Activated T-cell treated with anti-CD3 and anti-CD28 coated beads for 24 hours (primary cell): Measurements from ENCODE around the gene GSTT2.
"Not testable (repeated sequence)": the region's sequence is repeated elsewhere in the genome, so short reads cannot be mapped to it uniquely, and the experiment has no call there.

Experiments used
- DNase-seq: peaks from one replicate; pipeline ENCODE4 v3.0.0-alpha.2; 2020; ENCODE audit warnings: low read depth

GSTT2 gene

DNA sequence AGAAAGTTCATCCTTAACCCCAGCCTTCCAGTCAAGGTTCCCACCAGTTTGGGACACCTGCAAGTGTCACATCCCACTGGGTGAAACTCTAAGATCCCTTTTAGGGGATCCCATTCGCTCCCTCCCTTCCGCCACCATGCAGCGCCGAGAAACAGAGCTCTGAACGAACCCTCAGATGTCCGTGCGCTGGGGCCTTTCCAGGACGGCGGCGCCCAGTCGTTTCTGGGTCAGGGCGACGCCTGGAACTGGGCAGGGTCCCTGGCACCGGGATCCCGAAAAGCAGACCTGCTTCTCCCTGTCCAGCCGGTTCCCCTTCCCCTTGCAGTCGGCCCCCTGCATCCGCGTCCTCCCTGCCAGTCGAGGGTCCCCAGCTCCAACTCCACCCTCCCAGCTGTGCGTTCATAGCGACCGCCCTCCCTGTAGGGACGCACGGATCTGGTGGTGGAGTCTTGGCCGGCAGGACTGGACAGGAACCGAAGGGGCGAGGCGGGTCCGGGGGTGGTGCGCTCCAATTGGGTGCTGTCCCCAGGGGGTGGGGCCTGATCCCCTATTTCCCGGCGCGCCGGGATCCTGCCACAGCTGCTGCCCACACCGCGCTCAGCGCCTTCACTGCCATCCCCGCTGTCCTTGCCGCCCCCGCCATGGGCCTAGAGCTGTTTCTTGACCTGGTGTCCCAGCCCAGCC, at the start of gene GSTT2:
Gene GSTT2 (plus strand): TSS at position 578 of the 684 bp plus-strand sequence.
- not testable (repeated sequence) for DNase-seq

DNA sequence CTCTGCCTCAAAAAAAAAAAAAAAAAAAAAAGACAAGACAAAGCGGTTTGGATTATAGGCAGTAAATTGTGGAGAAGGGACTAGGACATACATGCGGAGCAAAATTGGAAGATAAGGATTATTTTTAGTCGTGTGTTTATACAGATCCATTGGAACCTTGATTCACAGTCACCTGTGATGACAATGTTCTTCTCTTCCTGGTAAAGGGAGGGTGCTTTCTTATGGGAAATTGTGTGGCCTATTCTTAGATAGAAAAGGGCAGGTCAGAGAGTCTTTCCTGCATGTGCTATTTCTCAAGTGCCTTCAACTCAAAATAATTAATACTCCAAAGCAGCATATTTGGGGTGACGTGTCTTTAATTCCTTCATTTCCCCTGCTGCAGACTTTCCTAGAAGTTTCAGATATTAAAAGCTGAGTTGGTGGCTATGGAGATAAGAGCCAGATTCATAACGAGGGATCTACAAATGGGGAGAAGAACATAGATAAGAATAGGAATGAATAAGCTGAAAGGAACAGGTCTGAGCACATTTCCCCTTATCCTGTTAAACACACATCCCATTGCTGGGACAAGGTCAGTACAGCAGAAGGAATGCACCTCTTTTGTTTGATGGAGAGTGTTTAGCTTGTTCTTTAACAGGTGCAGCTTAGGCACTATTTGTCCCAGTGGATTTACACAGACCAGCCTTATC, 41.5 kb upstream of the GSTT2 start:
- DNase-seq, result no peak

GRCh38 chr22:23939017-23939357, 40.9 kb upstream of the GSTT2 start:
- DNase-seq, result no peak

DNA sequence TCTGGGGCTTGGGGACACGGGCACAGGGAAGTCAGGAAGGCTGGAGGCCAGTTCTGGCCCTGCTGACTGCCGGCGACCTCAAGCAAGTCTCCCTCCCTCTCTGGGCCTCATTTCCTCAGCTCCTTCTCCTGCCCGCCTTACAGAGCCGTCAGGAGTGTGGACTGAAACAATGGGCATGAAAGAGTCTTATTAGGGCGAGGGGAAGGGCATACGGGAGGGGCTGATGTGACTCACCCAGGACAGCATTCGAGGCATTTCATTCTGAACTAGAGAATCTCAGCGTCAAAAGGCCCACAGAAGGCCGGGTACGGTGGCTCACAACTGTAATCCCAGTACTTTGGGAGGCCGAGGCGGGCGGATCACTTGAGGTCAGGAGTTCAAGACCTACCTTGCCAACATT, 39.8 kb upstream of the GSTT2 start:
- DNase-seq, result not testable (repeated sequence)

DNA sequence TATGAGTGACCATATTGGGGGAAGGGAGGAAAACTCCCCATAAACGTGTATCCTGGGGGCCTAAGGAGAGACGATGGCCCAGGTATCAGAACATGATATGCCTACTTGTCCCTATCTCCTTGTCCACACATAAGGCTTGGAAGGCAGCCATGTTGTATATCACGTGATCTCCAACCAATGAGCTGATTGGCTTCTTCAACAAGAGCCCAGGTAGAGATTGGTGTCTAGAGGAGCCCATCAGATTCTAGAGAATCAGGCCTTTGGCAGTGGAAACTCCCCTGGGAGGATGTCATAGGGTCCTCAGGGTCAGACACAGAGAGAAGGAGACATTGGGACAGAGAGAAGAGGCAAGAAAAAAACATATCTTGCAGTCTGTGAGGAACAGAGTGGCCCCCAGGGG, 32.5 kb upstream of the GSTT2 start:
- not testable (repeated sequence) for DNase-seq

GRCh38 chr22:23949764-23950163, 30.2 kb upstream of the GSTT2 start:
- not testable (repeated sequence) for DNase-seq

DNA sequence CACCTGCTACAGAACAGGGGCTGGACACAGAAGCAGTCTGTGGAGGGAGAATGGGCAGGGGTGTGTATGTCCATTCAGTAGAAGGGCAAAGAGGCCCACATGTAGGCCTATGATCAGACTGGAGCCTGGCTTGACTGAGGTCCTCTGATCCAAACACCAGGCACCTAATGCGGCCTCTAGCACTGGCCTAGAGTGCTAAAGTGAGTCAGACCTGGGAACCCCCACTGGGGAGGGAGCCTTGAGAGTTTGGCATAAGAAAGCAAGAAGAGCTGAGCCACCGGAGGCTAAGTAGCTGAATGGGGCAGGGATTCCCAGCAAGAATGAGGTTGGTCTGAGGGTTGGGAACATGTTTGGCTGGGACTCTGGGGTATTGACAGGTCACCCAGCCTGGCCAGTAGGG, 28.6 kb upstream of the GSTT2 start:
- not testable (repeated sequence) for DNase-seq

GRCh38 chr22:23952794-23953405, 27.0 kb upstream of the GSTT2 start:
- DNase-seq, result not testable (repeated sequence)

DNA sequence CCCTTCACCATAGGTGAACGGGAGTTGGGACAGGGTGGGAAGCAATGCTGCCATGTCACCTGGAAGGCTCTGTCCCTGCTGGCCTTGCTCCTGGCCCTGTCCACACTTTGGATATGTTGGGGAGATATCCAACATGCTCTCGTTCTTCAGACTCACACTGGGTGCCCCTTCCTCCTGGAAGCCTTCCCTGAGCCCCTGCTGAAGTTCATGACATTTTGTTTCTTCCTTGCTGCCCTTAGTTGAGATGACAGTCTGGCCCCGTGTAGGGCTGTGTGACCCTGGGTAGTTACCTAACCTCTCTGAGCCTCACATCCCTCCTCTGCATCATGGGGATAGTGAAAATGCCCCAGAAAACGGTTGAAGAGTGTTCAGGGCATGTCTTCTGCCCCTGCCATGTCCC, 26.4 kb upstream of the GSTT2 start:
- DNase-seq, result not testable (repeated sequence)

- not testable (repeated sequence) for DNase-seq
These were observed 25.5 kb upstream of the GSTT2 start for GRCh38 chr22:23954193-23954990.

DNA sequence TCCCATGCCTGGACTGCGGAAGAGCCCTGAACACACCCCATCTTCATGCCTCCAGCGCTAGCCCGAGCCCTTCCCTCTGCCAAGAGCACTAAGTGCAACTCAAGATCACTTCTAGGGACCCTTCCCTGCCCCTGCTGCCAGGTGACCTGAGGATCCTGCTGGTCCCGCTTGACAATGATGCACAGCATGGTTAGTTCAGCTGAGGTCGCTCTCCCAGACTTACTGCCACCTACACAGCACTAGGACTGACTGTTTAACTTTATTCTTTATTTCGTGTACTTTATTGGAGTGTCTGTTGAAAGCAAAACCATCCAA, 25.0 kb upstream of the GSTT2 start:
- DNase-seq, result not testable (repeated sequence)

DNA sequence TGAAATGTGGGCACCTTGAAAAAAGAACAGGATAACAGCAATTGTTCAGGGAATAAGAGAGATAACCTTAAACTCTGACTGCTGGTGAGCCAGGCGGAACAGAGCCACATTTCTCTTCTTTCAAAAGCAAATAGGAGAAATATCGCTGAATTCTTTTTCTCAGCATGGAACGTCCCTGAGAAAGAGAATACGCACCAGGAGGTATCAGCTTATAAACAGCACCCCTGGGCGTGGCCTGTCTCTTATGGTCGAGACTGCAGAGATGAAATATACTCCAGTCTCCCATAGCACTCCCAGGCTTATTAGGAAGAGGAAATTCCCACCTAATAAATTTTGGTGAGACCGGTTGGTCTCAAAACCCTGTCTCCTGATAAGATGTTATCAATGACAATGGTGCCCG, 24.0 kb upstream of the GSTT2 start:
- not testable (repeated sequence) for DNase-seq

GRCh38 chr22:23956301-23956900, 23.5 kb upstream of the GSTT2 start:
- peak; percentile 78 for DNase-seq

GRCh38 chr22:23961084-23961771, 18.7 kb upstream of the GSTT2 start, which contains the start of gene GSTT2B:
GSTT2B (minus strand) TSS chr22:23961195; CDS start chr22:23961131, 64 bp downstream.
- DNase-seq, result not testable (repeated sequence)

DNA sequence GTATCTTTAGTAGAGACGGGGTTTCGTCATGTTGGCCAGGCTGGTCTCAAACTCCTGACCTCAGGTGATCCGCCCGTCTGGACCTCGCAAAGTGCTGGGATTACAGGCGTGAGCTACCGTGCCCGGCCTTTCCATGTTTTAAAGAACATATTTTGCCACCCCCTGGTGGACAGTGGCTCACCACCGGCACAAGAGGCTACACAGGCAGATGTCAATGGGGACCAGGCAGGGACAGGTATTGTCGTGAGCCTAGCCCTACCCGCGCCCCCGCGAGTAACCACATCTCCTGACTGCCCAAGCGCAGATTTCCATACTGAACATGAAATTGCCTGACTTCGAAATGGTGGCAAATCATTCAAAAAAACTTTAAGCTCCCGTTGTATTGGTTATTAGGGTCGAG, 13.8 kb upstream of the GSTT2 start:
- not testable (repeated sequence) for DNase-seq

- not testable (repeated sequence) for DNase-seq
These were observed 13.4 kb upstream of the GSTT2 start, which contains the start of gene DDTL for GRCh38 chr22:23966568-23966967. DDTL (plus strand) TSS chr22:23966888; CDS start chr22:23966915, 27 bp downstream.

GRCh38 chr22:23969071-23969470, 10.9 kb upstream of the GSTT2 start:
- no peak for DNase-seq

DNA sequence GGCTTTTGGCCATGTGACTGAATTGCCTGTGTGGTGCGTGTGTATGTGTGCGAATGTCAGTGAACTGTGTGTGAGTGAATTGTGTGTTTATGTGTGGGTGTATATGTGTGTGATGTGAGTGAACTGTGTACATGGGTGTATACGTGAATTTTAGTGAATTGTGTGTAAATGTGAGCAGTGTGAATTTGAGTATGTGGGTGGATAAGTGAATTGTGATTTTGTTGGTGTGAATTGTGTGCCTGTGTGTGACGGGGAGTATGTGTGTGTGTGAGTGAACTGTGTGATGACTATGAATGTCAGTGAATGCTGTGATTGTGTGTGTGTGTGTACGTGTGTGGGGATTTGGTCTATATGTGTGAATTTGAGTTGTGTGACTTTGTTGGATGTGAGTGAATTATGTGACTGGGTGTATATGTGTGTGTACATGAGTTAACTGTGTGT, 9.7 kb upstream of the GSTT2 start:
- DNase-seq, result no peak

DNA sequence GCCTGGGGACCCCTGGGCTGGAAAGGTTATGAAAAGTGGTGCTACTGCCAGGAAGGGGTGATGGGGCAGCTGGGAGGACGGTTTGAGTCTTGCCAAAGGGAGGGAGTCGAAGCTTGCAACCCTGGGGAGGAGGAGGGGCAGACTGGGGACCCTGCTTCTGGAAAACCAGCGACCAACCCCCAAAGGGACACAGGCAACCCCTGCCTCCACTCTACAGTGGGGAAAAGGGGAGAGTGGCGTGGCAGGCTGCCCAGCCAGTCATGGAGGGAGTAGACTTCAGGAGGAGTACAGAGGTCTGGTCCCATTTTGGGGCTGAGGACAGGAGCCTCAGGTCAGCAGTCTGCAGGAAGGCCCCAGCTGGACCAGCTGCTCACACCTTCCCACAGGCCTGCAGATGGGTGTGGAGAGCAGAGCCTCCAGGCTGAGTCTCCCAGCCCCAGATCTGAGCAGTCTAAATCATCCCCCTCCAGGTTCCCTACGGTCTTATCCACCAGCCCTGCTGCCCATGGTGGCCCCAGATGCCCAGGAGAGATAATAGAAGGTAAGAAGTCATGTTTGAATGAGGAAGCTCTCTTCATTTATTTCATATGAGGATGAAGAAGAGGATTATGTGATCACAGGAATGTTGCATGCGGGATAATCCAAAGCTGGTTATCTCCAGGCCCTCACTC, 9.0 kb upstream of the GSTT2 start:
- no peak for DNase-seq

- DNase-seq, result not testable (repeated sequence)
These were observed 8.0 kb upstream of the GSTT2 start for GRCh38 chr22:23971927-23972326.

DNA sequence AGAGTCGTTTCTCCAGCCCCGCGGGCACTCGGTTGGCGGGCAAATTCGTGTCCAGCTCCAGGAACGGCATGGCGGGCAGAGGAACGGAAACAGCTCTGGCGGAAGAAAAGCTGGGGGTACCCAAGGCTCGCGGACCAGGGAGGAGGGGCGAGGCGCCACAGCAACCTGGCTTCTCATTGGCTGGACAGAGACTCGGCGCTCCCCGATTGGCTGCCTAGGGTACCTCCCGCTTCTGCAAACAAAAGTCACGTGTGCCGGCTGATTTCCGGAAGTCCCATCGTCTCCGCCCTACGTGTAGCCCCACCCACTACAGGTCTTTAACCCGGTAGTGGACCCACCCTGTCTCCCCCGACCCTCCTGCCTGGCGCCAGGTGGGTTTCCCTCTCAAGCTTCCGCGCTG, 5.6 kb upstream of the GSTT2 start, which contains the start of gene DDT:
Gene DDT (minus strand): TSS at position 97 of the 400 bp plus-strand sequence. CDS start 27 bp downstream, at position 70.
- not testable (repeated sequence) for DNase-seq
